Superior temporal gyrus (tissue), 1 donor: ENCODE measurements around the gene AMZ2.
A peak's percentile ranks its signal among the peaks of the same experiment; 100 is the strongest.

Source experiments
- DNase-seq: peaks from one replicate; pipeline ENCODE4 v3.0.0-alpha.2; 2016; ENCODE audit errors: extremely low spot score

Gene AMZ2

DNA sequence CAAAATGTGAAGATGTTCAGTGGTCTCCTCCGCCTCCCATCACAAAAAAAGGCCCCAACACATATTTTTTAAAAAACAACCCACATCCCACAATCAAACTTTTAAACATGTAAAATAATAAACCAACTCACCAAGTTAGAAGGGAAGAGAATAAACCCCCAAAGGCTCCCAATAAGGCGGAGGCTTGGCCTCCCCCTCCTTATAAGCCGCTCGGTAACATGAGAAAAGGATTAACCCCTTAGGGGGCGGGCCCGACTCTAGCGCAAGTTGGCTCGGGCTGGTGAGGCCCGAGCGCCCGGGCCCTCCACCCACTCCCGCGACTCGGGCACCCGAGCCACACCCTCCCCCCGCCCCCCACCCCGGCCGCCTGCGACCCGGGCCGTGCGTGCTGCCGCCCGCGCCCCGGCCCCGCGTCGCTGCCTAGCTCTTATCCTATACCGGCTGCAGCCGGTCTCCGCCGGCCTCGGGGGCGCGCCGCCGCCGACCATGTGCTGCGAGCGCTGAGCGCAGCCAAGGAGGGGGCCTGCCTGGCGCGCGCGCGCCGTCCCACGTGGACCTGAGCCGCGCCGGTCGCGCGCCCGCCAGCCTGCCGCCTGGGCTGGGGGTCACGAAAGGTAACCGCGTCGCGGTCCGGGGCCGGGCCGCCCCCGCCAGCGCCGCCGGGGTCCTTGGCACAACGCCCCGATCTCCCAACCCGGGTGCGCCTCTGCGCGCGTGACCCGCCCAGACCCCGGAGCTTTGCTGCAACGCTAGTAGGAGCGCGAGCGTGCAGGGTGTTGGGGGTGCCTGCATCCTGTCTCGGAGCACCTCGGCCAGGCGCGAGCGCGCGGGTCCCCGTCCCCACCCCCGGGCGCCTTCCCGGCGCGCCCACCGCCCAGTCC is 43.4 kb downstream of the AMZ2 start, which contains the start of the genes ARSG and SLC16A6:
Gene ARSG, plus strand, starts transcription at position 541 of the 881 bp plus-strand sequence. CDS start 15,999 bp downstream, outside the sequence.
Gene SLC16A6, minus strand, starts transcription at position 173 of the 881 bp plus-strand sequence. CDS start 12,807 bp downstream, outside the sequence.
- DNase-seq, result no peak

DNA sequence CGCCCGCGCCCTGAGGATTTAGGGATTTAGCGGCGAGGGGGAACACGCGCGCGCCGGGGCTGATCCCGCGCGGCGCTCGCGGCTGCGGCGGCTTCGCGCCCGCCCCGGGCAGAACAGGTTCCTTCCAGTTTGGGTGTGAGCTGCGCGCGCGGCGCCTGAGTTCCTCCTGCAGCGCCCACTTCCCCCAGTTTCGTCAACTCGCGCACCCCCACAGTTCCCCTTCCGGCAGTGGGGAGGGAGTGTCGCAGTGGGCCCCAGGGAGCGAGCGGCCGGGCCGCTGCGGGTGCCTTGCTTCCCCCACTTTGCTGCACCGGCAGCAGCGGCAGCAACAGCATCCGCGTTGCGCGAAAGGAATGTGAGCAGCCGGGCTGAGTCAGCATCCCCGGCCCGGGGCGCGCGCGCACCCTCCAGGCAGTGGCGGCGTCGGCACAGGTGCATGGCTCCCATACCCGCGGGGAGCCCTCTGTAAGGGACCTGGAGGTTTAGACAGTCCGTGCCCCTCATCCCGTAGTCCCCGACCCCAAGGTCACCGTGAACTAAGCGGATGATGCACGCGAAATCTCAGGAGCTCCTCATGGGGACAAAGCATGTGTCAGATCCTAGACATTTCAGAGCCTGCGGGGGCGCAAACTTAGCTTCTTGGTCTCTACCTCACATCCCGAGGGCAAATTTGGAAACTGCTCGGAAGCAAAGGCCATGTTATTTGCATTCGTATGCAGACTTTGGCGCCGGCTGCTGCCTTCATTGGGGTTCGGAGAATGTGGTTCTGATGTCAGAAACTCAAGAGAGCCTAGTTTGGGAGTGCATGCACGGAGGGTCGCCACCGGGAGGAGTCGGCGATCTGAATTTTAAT is 44.2 kb downstream of the AMZ2 start:
- DNase-seq, result peak; percentile 46

- peak; percentile 41 for DNase-seq
Observed at GRCh38 chr17:68292689-68293040, 44.8 kb downstream of the AMZ2 start.

DNA sequence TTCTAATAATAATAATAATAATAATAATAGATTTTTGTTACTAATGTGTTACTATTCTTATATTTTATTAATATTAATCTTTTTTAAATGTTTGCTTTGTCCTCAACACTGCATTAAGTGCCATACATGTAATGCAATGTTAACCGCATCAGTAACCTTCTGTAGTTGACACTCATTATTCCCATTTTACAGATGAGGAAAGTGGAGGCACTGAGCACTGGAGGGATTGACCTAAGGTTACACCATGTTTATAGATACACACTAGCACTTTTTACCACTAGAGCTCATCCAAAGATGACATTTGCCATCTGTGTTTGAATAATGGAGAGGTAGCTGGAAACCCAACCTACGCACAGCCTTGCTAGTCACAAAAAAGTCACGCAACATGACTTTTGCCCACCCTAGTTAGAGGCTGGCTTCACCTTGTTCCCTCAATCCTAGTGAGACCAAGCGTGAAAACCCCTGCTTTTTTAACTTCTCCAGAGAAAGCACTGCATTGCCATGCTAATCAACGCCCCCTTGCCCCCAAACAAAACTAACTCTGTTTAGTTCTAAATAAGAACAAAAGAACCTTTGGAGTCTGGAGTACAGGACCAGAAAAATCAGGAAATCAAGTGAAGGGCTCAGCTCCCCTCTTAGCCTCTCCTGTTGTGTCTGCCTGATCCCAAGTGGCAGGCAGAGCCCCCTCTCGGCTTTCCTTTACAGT is 45.8 kb downstream of the AMZ2 start:
- DNase-seq, result no peak

DNA sequence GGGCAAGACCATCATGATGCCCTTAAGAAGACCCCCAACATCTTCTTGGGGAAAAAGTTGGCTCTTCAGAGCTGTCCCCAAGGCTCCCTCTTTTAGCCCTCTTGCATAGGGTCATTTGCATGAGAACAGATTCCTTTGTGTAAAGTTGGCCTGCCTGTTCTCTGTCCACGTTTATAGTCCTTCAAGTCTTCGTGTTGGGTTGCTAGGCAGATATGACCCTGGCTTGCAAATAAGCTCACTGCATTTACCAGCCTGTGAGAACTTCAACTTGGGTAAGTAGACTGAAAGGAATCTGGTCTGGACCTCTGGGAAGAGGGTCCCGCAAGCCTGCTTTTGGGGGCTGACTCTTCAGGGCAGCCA is 46.3 kb downstream of the AMZ2 start:
- no peak for DNase-seq

- DNase-seq, result no peak
Observed at GRCh38 chr17:68294617-68295016, 46.8 kb downstream of the AMZ2 start.

- no peak for DNase-seq
Observed at GRCh38 chr17:68295086-68295485, 47.2 kb downstream of the AMZ2 start.

DNA sequence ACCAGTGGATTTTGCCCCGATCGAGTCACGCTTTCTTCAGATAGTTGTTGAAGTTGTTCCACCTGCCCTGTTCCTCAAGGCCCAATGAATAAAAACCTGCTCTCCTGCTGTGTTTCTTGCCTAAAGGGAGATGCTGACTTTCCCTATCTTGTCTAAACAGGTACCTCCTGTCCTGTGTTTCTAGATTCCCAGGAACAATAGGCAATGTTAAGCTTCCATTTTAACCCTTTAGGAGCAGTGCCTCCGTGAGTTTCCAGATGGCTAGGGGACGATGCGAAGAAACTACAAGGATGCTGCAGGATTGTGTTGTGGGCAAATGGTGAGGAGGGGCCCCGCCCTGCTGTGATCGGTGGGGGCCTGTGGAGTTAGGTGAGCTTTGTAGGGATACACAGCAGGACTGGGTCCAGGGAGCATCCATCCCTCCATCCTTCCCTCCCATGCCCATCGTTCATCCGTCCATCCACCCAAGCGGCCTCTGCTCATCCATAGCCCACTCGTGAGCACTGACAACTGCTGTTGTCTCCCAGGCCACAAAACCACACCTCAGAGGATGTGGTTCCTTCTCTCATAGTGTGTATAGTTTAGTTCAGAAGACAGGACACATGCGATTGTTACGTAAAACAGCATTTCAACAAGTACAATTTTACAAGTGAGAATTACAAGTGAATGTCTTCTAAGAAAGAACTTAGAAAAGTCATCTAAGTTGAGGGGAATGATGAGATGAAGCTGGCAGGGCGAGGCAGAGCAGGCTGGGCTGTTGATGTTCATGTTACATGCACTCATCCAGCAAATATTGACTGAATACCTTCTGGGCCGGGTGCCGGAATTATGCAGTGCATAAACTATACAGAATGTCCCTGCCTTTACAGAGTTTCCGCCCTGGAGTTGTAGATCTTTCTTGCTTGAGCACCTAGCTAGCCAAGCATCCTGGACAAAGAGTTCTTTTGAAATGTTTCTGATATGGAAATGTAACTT is 48.7 kb downstream of the AMZ2 start:
- no peak for DNase-seq

GRCh38 chr17:68297195-68297594 is 49.4 kb downstream of the AMZ2 start:
- DNase-seq, result no peak

DNA sequence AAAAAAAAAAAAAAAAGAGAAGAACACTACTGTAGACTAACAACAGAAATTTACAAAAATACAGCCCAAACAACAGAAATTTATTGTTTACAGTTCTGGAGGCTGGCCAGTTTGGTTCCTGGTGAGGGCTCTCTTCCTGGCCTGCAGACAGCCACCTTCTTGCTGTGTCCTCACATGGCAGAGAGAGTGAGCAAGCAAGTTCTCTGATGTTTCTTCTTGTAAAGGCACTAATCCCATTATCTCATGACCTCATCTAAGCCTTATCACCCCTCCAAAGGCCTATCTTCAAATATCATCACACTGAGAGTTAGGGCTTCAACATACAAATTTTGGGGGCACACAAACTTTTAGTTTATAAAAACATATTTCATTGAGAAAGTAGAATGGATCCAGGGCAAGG is 50.8 kb downstream of the AMZ2 start:
- no peak for DNase-seq

DNA sequence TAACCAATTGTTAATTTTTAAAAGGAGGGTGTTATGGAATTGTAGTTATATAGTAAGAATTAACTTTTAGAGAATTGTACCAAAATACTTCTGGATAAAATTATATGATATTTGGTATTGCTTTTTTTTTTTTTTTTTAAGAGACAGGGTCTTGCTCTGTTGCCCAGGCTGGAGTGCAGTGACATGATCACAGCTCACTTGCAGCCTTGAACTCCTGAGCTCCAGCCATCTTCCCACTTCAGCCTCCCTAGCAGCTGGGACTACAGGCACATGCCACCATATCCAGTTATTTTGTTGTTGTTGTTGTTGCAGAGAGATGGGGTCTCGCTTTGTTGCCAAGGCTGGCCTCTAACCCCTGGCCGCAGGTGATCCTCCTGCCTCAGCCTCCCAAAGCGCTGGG is 52.0 kb downstream of the AMZ2 start:
- no peak for DNase-seq

DNA sequence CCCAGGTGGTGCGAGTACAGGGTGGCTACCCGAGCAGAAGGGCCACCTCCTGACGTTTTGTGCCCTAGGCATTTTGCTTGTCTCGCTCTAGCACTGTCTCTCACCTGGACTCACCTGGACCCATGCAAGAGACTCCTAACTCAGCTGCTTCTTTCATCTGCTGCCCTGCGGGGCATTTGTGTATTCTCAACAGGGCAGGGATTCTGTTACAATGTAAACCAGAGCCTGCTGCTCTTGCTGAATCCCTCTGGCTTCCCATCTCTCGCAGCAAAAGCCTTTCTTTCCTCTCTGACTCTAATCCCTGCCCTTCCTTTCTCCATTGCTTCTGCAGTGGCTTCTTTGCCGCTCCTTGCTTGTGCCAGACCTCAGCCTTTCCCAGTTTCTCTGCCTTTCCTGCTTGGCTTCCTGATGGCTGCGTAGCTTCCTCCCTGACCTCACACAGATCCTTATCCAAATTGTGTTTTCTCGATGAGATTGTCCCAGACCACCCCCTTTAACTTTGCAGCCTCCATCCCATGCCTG is 53.7 kb downstream of the AMZ2 start:
- DNase-seq, result no peak

DNA sequence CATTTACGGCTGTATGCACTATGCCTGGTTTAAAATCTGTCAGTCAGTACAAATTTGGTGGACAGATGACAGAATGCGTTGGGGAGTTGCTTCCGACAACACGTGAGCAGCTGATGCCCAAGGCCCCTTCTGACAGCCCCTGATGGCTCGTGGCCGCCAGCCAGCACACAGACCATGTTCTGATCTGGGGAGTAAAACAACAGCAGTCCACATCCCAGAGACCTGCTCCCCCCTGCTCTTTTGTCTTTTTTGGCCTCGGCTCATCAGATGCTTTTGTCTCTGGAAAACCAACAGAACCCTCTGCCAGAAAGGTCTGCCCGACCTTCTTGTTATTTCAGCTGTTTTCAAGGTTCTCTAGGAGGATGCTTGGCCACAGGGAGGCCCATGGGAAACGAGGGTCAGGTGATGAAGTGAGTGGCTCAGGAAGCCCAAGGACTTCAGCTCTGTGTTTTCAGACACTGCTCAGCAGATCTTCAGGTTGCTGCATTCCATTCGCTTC is 54.3 kb downstream of the AMZ2 start:
- no peak for DNase-seq

GRCh38 chr17:68302666-68303065 is 54.8 kb downstream of the AMZ2 start:
- DNase-seq, result no peak

DNA sequence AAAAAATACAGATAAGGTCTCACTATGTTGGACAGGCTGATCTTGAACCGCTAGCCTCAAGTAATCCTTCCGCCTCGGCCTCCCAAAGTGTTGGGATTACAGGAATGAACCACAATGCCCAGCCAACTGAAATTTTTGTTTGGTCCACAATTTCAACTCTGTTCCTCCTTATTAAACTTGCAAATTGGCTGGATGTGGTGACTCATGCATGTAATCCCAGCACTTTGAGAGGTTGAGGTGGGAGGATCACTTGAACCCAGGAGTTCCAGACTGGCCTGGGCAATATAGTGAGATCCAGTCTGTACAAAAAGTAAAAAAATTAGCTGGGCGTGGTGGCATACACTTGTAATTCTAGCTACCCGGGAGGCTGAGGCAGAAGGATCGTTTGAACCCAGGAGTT is 56.9 kb downstream of the AMZ2 start:
- no peak for DNase-seq

- DNase-seq, result no peak
Observed at GRCh38 chr17:68305142-68305541, 57.3 kb downstream of the AMZ2 start.
